TTC549 (cell line): Measurements from ENCODE around the gene ARL5A.
A peak's percentile ranks its signal among the peaks of the same experiment; 100 is the strongest.
"Not testable (repeated sequence)": the region's sequence is repeated elsewhere in the genome, so short reads cannot be mapped to it uniquely, and the experiment has no call there.

Experiments
- FAIRE-seq: peaks from 2 replicates; lab custom pipeline; 2012; peaks lifted over from hg19 to GRCh38; lab: Jason Lieb, UNC

ARL5A gene

DNA sequence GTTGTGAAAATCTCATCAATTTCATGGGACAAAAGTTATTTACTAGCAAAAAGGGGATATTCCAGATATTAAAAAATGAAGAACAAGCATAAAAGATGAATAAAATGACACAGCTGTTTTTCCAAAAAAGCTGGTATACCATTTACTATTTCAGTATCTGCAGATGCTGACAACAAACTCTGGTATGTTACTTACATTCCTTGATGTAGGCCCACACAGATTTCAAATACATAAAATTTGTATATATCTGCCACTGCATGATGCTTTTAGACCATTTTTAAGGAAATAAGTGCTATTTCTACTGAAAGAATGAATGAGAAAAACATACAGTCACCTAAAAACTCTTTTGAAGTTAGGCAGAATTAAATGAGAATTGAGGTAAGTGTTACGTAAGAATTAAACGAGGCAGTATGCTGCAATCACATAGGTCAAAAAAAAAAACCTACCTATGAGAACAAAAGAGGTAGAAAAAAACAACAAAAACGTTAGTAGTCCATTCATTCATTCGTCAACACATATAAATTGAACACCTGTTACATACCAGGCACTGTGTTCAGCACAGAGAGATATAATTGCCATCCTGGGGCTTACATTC, 32.5 kb downstream of the ARL5A start:
- no peak for FAIRE-seq

- not testable (repeated sequence) for FAIRE-seq
Observed at GRCh38 chr2:151794422-151794821, 33.8 kb downstream of the ARL5A start.

DNA sequence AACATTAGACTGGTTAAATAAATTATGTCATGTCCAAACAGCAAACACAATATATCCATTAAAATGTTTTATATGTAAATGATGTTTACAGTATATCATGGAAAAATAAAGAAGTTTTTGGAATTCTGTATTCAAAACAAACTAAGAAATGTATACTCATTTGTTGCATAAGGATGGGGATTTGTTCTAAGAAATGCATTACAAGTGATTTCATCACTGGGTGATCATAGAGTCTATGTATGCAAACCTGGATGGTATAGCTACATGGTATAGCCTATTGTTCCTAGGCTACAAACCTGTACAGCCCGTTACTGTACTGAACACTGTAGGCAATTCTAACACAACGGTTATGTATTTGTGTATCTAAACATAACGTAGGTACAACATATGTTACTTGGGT, 35.1 kb downstream of the ARL5A start:
- FAIRE-seq, result no peak

DNA sequence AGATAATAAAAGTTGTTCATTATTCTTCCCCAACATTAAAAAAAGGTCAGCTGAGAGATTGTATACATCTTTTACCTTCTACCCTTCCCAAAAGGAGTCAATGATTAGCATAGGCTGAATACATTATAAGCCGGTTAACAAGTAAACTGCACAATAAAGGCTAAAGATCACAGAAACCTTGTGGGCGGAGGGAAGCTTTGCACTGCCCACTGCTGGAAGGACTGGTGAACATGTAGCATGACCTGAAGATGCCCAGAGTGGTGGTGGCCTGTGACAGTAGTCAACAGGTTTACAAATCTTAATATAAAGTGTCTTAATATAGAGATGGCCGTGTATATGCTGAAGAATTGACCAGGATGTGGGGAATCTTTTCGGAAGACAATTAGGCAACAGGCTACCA, 35.6 kb downstream of the ARL5A start:
- FAIRE-seq, result no peak

DNA sequence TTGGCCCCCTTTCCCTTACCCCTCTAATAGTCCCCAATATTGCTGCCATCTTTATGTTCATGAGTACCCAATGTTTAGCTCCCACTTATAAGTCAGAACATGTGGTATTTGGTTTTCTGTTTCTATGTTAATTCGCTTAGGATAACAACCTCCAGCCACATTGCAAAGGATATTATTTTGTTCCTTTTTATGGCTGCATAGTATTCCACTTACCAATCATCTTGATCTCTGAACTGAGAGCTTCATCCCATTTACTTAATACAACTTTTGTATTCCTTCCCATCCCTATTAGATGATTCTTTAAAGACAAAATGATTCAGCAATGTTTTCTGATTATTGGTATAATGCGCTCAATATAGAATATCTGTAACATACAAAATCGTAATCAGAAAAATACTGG, 36.7 kb downstream of the ARL5A start:
- no peak for FAIRE-seq

- FAIRE-seq, result no peak
Observed at GRCh38 chr2:151790689-151791088, 37.5 kb downstream of the ARL5A start.

DNA sequence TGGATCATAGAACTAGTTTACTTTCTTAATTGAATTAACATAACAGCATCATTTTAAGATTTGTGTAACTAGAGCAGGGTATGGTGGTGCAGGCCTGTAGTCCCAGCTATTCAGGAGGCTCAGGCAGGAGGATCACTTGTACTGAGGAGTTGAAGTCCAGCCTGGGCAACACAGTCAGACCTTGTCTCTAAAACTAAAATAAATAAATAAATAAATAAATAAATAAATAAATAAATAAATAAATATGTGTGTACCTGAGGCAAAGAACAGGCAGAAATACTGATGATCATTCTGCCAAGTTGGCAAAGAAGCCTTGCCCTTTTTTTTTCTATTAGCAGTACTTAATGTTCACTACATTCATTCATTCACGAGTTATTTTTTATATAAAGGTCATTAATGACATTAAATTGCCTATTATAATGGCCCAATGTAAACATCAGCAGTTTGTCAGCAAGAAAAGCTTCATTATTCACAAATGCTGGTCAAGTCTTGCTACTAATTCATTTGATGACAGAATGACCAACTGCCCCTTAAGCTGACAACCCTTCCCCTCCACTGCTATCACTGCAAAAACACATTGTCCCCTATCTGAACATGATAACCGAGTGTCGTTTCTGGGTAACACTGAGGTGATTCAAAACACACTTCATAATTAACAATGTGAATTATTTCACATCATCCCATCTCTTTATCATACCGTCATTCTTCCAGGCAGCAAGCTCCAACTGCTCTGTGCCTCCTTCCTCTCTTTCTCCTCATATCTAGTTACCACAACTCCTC, 39.0 kb downstream of the ARL5A start:
- no peak for FAIRE-seq

GRCh38 chr2:151786483-151786882, 41.7 kb downstream of the ARL5A start:
- no peak for FAIRE-seq

DNA sequence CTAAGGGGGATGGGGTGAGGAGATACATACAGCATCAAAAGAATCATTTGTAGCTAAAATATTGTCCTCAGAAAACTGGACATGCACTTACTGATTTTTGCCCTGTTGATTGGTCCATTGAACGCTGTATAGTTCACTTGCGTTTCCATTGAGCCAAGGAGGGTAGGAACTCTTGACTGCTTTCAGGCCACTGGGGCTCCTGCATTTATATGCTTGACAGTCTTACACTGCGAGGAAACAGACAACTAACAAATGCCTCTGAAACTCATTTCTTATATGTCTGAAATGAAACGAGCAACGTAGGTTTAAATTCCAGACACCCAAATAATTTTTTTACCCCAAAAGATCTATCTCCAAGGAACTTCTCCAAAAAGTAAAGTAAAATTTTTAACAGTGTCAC, 42.1 kb downstream of the ARL5A start:
- no peak for FAIRE-seq

DNA sequence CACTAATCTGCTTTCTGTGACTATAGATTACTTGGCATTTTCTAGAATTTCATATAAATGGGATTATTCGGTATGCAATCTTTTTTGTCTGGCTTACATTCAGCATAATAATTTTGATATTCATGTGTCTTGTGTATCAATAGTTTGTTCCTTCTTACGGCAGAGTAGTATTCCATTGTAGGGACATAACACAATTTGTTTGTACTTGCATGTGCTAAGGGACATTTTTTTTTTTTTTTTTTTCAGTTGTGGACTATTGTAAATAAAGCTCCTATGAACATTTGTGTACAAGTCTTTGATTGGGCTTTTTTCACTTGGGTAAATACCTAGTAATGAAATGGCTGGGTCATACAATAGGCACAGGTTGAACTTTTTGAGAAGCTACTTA, 45.1 kb downstream of the ARL5A start:
- FAIRE-seq, result no peak

GRCh38 chr2:151782378-151783132, 45.7 kb downstream of the ARL5A start:
- FAIRE-seq, result no peak

GRCh38 chr2:151781642-151782041, 46.6 kb downstream of the ARL5A start:
- FAIRE-seq, result no peak

DNA sequence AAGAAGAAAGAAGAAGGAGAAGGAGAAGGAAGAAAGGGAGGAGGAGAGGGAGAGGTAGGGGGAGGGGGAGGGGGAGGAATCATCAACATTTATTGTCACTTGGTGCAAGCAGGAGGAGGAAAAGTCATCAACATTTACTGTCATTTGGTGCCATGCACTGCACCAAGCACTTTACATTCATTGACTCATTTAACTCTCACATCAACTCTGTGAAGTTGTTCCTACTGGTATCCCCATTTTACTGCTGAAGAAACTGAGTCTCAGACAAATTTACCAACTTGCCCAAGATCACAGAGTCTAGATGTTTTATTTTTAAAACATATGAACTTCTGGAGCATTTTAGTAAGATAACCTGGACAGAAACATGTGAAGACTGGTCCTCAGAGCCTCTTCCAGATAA, 47.3 kb downstream of the ARL5A start:
- FAIRE-seq, result no peak

GRCh38 chr2:151777935-151778334, 50.3 kb downstream of the ARL5A start:
- FAIRE-seq, result no peak

- FAIRE-seq, result peak; percentile 79
Observed at GRCh38 chr2:151777487-151777886, 50.7 kb downstream of the ARL5A start.

DNA sequence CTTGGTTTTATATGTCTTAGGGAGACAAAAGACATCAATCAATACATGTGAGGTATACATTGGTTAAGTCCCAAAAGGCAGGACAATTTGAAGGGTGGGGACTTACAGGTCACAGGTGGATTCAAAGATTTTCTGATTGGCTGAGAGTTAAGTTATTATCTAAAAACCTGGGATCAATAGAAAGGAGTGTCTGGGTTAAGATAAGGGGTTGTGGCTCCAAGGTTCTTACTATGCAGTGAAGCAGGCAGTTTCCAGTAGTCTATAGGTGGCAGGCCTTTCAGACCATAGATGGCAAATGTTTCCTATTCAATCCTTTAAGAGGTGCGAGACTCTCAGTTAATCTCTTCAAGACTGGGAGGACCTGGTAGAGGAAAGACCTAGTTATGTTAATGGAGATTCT, 51.9 kb downstream of the ARL5A start:
- FAIRE-seq, result no peak

GRCh38 chr2:151775057-151775740, 53.0 kb downstream of the ARL5A start:
- FAIRE-seq, result no peak

DNA sequence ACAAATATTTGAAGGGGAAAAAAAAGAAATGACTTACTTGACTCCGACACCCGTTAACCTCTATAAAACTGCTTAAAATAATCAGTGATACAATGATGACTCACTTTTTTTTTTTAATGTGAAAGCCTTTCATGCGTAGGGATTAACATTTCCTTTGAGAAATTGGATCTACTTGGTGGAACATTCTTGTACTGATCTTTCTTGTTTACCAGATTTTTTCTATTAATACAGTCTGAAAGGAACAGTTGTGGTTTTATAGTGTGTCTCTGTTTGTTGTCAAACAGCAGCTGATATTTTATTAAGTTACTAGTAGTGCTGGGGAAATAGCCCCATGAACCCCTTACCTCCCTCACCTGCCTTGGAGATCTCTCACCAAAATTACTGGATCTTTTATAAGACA, 53.7 kb downstream of the ARL5A start:
- no peak for FAIRE-seq

DNA sequence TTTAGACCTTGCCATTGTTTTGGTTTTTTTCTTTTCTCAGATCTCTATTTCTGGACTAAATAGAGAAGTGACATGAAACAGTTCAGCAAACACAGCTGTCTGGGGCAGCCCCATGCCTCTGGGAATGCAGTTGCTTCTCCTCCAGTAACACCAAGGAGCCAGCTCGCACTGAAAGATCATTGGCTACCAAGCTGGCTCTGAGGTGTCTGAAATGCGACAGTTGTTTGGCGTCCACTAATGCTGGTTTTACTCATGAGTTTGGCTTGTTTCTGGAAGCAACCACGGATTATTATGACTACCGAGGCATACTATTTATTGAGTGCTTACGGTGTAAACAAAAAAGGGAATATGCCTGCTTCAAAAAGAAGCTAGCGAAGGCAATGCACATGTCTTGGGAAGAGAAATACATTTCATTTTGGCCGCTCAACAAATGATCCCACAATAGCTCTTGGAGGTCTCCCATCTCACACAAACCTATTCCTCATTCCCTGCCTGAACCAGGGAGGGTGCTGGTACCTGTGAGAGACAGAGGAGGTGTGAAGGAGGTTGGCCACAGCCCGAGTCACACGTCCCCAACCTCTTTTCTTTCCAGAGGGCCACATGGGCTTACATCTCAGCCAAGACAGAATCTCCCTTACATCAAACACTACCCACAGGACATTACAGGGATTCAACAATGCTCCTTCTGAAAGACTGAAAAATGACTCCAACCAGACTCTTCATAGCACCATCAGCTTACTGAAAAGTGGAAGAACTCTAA, 56.4 kb downstream of the ARL5A start:
- FAIRE-seq, result no peak

DNA sequence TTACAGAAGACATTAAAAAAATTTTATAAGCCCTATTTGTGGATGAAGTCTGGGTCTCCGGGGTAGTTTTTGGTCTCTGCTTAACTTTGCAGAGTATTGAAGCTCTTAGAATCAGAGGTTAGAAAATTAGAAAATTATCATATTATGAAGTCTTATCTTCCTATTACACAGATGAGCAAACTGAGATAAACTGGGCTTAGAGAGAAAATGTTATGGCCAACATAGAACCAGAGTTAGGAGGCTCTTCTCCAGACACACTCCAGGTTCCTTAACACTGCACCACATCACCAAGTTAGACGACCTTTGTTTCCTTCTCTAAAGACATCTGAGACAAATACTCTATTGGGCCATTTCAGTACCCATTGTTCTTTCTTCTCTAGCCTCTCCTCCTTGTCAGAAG, 57.2 kb downstream of the ARL5A start:
- FAIRE-seq, result no peak

DNA sequence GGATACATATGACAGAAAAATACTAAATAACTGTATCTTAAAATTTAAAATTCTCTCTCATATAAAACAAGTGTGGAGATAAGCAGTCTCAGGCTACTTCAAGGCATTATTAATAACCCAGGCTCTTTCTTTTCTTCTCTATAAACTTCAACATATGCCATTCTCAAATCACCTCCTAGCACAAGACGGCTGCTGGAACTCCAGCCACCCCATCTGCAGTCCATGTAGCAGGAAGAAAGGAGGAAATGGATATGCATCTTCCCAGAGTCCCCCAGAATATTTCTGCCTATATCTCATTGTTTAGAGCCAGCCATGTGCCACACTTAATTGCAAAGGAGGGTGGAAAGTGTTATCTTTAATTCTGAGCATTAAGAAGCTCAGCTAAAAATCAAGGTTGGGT, 58.6 kb downstream of the ARL5A start:
- no peak for FAIRE-seq

DNA sequence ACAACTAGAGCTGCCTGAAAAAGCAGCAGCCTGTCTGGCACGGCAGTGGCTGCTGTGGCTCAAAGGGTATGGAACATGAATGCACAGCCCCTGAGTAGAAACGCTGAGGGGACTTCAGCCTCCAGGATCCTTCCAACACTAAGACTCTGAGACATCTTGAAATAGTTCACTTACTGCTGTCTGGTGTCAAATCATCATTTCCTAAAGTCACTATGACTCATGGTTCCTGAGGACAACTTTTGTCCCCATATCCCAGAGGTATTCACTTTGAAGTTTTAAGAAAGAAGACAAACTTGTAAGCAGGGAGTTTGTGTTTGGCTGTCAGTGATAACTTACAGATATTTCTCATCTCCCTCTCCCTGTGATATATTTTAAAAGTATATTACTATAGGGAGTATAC, 60.7 kb downstream of the ARL5A start:
- FAIRE-seq, result no peak
